HG03097 (cell line): Measurements from ENCODE around the gene USP10.

Experiments
- ATAC-seq: cut with Tn5 transposase; IDR thresholded peaks from one replicate; pipeline ENCODE4 v1.9.1; 2021; ENCODE audit not compliant: unreplicated experiment, low FRiP score

USP10 gene

DNA sequence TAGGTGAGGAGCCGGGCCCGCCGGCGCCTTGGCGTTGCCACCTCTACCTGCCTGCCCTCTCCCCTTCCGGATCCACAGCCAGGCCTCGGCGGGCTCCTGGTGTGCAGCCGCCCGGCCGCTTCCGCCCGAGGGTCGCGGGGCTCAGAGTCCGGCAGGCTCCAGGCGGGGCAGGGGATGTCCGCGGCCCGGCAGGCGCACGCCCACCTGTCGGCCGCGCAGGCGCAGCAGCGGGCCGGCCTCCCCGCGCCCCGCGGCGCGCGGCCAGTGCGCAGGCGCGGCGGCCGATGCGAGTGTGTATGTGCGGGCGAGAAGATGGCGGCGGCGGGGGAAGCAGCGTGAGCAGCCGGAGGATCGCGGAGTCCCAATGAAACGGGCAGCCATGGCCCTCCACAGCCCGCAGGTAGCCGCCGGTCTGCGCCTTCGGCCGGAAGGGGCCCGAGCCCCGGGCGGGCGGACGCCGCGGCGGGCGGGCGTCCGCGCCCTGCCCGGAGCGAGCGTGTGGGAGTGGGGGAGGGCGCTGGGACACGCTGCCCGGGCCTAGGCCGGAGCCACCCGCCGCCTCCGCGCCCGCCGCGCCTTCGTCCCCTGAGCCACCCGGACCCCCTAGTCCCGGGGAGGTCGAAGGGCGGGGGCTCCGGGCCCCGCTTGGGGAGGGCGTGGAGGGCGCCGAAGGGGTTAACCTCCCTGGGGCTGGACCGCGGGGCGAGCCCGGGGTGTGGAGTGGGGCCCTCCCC, at the start of gene USP10:
USP10 (plus strand) TSS at position 289 of the 734 bp plus-strand sequence; CDS start at position 380, 91 bp downstream.
- ATAC-seq = peak; percentile 80

DNA sequence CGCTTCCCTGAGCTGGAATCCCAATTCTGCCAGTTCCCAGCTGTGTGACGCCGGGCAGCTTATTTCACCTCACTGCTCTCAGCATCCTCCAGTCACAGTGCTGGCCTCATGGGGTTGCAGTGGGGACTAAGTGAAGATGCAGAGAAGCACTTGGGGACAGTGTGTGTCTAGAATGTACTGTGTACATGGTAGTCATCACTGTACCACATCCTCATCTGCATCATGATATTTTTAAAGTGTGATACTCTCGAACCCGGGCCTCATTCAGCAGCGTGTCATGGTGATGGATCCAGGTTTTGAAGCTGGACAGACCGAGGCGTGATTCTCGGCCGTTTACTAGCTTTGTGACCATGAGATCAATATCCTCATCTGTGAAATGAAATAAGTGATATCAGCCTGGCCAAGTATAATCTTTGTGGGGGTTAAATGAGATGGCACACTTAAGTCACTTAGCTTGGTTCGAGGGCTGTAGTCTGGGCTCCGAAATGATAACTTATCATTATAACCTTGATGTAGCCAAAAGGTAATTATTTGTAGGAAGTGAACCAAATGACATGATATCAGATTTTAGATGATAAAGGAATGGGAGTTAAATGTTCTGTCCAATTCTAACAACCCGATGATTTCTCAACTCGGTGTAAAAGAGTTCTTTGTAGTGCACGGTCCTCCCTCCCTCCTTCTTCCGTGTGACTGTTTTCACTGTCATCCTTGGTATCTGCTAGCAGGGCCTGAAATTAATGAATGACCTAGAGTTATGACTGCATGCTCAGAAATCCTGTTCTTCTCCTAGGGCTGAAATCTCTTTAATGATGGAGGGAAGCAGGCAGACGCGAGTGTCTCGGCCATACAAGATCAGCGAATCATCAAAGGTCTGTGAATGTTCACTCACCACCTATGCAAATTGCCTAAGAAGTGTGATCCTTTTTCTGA, 49.5 kb upstream of the USP10 start:
- no peak for ATAC-seq

DNA sequence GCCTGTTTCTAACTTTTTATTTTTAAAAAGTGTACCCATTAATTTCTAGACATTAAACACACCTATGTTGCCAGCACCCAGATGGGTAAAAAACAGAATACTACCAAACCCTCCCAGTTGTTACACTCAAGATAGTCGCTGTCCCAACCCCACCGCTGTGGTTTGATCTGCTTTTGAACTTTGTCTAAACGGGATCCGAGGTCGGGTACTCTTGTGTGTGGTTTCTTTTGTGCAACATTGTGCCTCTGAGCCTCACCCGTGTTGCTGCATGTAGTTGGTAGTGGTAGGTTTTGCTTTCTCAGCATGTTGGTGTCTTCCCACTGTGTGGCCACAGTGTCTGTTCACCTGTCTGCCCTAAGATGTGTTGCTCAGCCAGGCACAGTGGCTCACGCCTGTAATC, 47.2 kb upstream of the USP10 start:
- no peak for ATAC-seq

GRCh38 chr16:84654238-84654637, 45.6 kb upstream of the USP10 start:
- ATAC-seq = no peak

GRCh38 chr16:84654998-84655397, 44.8 kb upstream of the USP10 start:
- ATAC-seq = no peak

- no peak for ATAC-seq
Measured at GRCh38 chr16:84656649-84657048, 43.2 kb upstream of the USP10 start.

DNA sequence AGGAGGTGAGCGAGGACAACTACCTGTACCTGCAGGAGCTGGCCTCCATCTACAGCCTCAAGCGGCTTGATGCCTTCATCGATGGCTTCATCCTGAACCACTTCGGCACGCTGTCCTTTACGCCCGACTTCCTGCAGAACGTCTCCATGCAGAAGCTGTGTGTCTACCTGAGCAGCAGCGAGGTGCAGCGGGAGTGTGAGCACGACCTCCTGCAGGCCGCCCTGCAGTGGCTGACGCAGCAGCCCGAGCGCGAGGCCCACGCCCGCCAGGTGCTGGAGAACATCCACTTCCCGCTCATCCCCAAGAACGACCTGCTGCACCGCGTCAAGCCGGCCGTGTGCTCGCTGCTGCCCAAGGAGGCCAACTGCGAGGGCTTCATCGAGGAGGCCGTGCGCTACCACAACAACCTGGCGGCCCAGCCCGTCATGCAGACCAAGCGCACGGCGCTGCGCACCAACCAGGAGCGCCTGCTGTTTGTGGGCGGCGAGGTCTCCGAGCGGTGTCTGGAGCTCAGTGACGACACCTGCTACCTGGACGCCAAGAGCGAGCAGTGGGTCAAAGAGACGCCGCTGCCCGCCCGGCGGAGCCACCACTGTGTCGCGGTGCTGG, 42.5 kb upstream of the USP10 start:
- no peak for ATAC-seq

DNA sequence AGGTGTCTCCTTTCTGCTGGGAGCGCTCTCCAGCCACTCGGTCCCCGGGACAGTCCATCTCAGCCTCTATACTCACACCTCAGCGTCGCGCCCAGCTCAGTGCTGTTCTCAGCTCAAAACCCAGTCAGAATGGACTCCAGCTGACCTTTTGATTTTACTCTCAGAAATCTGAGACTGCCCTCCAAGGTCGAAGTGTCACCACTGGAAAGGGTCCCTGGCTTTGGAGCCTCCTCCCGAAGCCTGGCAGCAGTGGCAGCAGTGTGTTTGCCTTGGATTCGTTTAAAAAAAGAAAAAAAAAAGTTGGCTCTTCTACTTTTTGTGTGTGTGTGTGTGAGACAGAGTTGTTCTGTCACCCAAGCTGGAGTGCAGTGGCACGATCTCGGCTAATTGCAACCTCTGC, 41.1 kb upstream of the USP10 start:
- no peak for ATAC-seq

- no peak for ATAC-seq
Measured at GRCh38 chr16:84659656-84660300, 40.0 kb upstream of the USP10 start.

GRCh38 chr16:84660973-84661372, 38.8 kb upstream of the USP10 start:
- no peak for ATAC-seq

DNA sequence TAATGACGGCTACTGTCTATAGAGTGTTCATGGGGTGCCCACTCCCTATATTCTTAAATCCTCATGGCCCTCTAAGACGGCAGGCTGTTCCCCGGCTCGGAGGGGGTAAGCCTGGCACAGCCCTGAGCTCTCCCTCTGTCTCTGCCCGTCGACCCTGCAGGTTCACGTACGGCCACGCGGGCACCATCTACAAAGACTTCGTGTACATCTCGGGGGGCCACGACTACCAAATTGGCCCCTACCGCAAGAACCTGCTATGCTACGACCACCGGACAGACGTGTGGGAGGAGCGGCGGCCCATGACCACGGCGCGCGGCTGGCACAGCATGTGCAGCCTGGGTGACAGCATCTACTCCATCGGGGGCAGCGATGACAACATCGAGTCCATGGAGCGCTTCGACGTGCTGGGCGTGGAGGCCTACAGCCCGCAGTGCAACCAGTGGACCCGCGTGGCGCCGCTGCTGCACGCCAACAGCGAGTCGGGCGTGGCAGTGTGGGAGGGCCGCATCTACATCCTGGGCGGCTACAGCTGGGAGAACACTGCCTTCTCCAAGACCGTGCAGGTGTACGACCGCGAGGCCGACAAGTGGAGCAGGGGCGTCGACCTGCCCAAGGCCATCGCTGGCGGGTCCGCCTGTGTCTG, 38.3 kb upstream of the USP10 start:
- ATAC-seq = no peak

- ATAC-seq = no peak
Measured at GRCh38 chr16:84662471-84662870, 37.3 kb upstream of the USP10 start.

DNA sequence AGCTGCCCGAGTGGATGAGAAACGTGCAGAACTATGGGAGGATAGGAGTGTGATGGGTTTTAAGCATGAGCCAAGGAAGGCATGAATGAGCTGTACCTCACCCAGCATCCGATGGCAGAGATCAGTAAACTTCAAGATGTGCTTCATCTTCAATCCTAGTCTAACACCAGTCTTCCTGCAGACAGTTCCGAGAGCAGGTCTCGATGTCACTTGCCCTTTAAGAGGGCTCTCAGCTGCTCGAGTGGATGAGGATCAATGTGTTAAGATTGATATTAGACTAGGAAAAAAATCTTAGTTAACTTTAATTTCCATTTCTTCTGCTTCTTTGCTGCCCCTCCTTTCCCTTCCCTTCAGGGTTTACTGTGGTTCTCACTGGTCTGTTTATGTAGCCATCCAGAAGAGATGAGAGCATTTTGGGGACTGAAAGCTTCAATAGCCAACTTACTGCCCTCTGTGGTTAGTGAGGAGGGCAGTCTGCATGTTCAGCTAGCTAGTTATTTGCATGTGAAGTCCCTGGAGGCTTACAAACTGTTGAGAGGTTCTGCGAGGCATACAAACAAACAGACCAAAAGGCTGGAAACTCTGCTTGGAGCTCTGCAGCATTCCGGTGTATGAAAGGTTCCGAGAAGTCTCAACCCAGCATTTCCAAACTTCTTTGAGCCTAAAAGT, 36.2 kb upstream of the USP10 start:
- ATAC-seq = peak; percentile 79

- ATAC-seq = no peak
Measured at GRCh38 chr16:84665359-84665758, 34.4 kb upstream of the USP10 start.

DNA sequence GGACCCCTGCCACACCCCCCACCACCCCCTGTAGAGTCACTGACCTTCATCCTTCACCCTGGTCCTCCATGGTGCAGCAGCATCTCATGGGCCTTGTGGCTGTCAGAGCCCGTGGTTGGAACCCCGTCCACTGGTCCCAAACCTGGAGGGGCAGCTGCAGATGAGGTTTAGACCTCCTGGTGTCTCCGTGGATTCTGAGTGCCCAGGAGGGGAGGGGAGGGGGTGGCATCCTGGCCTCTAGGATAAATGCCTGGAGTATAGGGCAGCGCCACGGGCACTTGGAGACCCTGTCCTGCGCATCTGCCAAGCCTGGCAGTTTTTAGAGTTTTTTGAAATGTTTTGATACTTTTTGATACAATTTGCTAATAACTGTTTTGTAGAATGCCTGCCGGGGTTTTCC, 34.0 kb upstream of the USP10 start:
- no peak for ATAC-seq

- no peak for ATAC-seq
Measured at GRCh38 chr16:84667600-84668309, 32.0 kb upstream of the USP10 start.

DNA sequence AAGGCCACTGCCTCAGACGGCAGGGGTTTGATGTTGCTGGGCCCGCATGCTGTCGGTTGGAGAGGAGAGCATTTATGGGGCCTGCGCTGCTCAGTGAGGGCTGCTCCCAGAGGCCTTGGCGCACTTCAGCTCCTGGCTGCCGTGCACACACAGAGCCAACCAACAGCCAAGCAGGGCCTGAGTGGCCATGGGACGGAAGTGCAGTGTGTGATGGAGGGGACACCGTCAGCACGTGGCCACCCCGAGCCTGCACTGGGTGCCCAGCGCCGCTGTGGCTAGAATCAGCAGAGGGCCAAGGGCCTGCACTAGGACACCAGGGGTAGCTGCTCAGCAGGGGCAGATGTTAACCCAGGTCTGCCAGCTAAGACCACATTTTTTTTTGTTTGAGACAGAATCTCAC, 29.7 kb upstream of the USP10 start:
- no peak for ATAC-seq

- peak; percentile 68 for ATAC-seq
Measured at GRCh38 chr16:84672276-84673202, 27.3 kb upstream of the USP10 start.
